ENCODE results near the gene LIX1L.

DNA sequence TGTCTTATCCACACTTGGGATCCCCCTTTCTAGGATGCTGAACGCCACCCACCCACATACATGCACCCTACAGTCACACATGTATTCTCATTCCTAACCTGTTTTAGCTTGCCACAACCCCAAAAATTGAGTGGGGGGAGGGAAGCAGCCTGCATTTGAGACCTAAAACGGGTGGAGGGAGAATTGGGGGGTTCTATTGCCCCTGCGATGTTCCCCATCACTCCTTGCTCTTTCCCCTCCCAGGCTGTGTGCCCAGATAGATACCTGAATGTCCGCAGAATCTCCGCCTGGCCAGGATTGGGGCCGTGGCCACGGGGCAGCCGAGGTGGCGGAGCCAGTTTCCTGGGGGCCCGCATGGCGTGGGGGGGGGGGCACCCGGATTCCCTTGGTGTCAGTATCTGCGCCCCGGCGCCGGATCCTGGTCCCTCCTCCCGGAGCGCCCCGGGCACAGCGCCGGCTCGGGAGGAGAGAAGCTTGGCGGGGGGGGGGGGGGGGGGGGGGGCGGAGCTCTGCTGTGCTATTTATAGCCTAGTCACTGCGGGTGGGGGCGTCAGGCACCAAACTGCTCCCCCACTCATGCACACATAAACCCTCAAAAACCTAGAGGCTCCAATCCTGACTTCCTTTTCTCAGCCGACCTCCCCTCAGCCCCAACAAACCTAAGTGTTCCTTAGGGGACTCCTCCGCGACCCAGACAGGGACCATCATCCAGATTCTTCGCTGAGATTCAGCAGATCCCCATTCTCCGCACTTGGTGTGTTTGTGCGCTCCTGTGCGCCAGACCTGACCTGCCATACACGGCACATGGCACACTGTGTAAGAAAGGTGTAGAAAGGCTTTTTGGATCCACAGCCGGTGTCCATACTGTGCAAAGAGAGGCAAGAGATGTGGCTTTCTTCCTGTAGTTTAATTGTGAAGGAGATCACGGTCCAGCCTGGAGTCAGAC is 4.6 kb upstream of the LIX1L start:
- TF ChIP-seq, protein P1, sequence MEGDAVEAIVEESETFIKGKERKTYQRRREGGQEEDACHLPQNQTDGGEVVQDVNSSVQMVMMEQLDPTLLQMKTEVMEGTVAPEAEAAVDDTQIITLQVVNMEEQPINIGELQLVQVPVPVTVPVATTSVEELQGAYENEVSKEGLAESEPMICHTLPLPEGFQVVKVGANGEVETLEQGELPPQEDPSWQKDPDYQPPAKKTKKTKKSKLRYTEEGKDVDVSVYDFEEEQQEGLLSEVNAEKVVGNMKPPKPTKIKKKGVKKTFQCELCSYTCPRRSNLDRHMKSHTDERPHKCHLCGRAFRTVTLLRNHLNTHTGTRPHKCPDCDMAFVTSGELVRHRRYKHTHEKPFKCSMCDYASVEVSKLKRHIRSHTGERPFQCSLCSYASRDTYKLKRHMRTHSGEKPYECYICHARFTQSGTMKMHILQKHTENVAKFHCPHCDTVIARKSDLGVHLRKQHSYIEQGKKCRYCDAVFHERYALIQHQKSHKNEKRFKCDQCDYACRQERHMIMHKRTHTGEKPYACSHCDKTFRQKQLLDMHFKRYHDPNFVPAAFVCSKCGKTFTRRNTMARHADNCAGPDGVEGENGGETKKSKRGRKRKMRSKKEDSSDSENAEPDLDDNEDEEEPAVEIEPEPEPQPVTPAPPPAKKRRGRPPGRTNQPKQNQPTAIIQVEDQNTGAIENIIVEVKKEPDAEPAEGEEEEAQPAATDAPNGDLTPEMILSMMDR (conservative IDR thresholded peaks at IDR 0.05; ENCODE audit: low read depth, low read length), result no peak
- TF ChIP-seq MAZ (IDR thresholded peaks at IDR 0.05; ENCODE audit: borderline replicate concordance, low read depth, low read length) (no peak), CEBPB (IDR thresholded peaks at IDR 0.05; ENCODE audit: low read depth, low read length) (no peak), MXI1 (IDR thresholded peaks at IDR 0.05; ENCODE audit: borderline replicate concordance, low read depth, low read length) (0 out of 2 replicates have a peak, but pooled peaks have one; percentile 7), POLR2A (IDR thresholded peaks at IDR 0.05; ENCODE audit: low read depth, low read length) (no peak), MAFK (IDR thresholded peaks at IDR 0.05; ENCODE audit: low read depth, low read length) (no peak), BHLHE40 (IDR thresholded peaks at IDR 0.05; ENCODE audit: low read depth, low read length) (no peak), RFX5 (IDR thresholded peaks at IDR 0.05; ENCODE audit: low read depth, low read length) (no peak), FOS (IDR thresholded peaks at IDR 0.05; ENCODE audit: low read depth, low read length) (no peak), SMC3 (IDR thresholded peaks at IDR 0.05; ENCODE audit: low read depth, low read length) (no peak)
- TF ChIP-seq, protein P2, sequence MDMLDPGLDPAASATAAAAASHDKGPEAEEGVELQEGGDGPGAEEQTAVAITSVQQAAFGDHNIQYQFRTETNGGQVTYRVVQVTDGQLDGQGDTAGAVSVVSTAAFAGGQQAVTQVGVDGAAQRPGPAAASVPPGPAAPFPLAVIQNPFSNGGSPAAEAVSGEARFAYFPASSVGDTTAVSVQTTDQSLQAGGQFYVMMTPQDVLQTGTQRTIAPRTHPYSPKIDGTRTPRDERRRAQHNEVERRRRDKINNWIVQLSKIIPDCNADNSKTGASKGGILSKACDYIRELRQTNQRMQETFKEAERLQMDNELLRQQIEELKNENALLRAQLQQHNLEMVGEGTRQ (IDR thresholded peaks at IDR 0.05; ENCODE audit: low read depth, low read length), result no peak
- TF ChIP-seq, protein P3, sequence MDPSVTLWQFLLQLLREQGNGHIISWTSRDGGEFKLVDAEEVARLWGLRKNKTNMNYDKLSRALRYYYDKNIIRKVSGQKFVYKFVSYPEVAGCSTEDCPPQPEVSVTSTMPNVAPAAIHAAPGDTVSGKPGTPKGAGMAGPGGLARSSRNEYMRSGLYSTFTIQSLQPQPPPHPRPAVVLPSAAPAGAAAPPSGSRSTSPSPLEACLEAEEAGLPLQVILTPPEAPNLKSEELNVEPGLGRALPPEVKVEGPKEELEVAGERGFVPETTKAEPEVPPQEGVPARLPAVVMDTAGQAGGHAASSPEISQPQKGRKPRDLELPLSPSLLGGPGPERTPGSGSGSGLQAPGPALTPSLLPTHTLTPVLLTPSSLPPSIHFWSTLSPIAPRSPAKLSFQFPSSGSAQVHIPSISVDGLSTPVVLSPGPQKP (IDR thresholded peaks at IDR 0.05; ENCODE audit: borderline replicate concordance, low read depth, low read length), result no peak

Data from IMR-90 (cell line).